Measurements from ENCODE around the gene LIPK.

Gene LIPK

GRCh38 chr10:88755753-88756152, 49.7 kb downstream of the LIPK start:
- TF ChIP-seq, protein P1, sequence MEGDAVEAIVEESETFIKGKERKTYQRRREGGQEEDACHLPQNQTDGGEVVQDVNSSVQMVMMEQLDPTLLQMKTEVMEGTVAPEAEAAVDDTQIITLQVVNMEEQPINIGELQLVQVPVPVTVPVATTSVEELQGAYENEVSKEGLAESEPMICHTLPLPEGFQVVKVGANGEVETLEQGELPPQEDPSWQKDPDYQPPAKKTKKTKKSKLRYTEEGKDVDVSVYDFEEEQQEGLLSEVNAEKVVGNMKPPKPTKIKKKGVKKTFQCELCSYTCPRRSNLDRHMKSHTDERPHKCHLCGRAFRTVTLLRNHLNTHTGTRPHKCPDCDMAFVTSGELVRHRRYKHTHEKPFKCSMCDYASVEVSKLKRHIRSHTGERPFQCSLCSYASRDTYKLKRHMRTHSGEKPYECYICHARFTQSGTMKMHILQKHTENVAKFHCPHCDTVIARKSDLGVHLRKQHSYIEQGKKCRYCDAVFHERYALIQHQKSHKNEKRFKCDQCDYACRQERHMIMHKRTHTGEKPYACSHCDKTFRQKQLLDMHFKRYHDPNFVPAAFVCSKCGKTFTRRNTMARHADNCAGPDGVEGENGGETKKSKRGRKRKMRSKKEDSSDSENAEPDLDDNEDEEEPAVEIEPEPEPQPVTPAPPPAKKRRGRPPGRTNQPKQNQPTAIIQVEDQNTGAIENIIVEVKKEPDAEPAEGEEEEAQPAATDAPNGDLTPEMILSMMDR (conservative IDR thresholded peaks at IDR 0.05; ENCODE audit: control insufficient read depth, insufficient read depth, low read depth, low read length): no peak
- H3K4me3 ChIP-seq (ENCODE audit: control insufficient read depth, low read depth, low read length): no peak overlapping the region
- DNase-seq (ENCODE audit: low read depth): no peak

DNA sequence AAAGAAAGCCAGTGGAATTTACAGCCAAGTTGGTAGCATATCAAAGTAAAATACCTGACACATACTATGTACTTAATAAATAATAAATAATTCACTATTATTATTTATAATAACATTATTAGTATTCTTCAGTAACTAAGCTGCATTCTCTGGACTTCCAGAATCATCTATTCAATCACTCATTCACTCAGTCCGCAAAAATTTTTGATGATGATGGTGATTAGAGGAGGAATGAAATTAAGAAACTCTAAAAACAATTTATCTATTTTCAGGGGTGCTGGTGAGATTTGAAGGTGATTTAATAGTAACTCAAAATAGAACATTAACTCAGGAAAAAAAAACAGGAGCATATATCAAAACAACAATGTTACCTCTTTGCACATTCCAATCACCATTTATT, 50.6 kb downstream of the LIPK start:
- TF ChIP-seq, protein P1 (conservative IDR thresholded peaks at IDR 0.05; ENCODE audit: control insufficient read depth, insufficient read depth, low read depth, low read length): no peak
- no peak for DNase-seq (ENCODE audit: low read depth)
- H3K4me3 ChIP-seq (ENCODE audit: control insufficient read depth, low read depth, low read length): no peak overlapping the region

- TF ChIP-seq, protein P1 (conservative IDR thresholded peaks at IDR 0.05; ENCODE audit: control insufficient read depth, insufficient read depth, low read depth, low read length): no peak
- H3K4me3 ChIP-seq (ENCODE audit: control insufficient read depth, low read depth, low read length): no peak within 1 kb of the TSS
- DNase-seq (ENCODE audit: low read depth): peak; percentile 7
Measured at GRCh38 chr10:88759366-88760101, 53.5 kb downstream of the LIPK start, which contains the start of gene LIPN. LIPN (plus strand) TSS chr10:88760020; CDS start chr10:88761406, 1,386 bp downstream.

DNA sequence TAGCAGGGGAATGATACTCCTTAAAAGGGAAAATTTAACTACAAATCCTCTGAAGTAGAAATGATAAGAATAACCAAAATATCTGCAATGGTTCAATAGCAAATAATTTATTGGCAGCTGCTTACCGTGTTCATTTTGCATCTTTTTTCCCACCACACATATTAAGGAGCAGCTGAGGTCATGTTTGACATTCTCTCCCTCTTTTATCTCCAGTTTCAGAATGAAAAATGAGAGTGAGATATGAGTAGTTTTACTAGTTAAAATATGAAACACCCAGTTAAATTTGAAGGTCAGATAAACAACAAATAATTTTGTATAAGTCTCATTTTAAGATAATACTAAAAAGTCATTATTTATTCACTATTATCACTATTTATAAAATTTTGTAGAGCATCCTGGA, 56.9 kb downstream of the LIPK start:
- DNase-seq (ENCODE audit: low read depth): no peak
- TF ChIP-seq, protein P1 (conservative IDR thresholded peaks at IDR 0.05; ENCODE audit: control insufficient read depth, insufficient read depth, low read depth, low read length): no peak

GRCh38 chr10:88763441-88763840, 57.4 kb downstream of the LIPK start:
- no peak overlapping the region for H3K4me3 ChIP-seq (ENCODE audit: control insufficient read depth, low read depth, low read length)
- no peak for DNase-seq (ENCODE audit: low read depth)
- TF ChIP-seq, protein P1 (conservative IDR thresholded peaks at IDR 0.05; ENCODE audit: control insufficient read depth, insufficient read depth, low read depth, low read length): no peak

More for the DNA sequence above, 56.9 kb downstream of the LIPK start:
- H3K4me3 ChIP-seq (ENCODE audit: control insufficient read depth, low read depth, low read length): no peak overlapping the region

DNA sequence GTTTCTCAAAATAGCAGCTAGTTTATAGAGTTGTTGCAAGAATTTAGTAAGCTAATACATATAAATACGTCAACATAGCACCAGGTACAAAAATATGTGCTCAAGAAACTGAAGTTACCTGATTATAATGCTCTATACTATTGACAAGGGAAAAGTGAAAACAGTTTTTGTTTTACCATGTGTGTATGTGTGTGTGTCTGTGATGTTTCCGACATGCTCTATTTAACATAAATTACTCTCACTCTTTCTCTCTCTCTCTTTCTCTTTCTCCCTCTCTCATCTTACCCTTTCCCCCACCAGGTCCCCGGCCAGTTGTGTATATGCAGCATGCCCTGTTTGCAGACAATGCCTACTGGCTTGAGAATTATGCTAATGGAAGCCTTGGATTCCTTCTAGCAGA, 58.1 kb downstream of the LIPK start:
- no peak for DNase-seq (ENCODE audit: low read depth)
- TF ChIP-seq, protein P1 (conservative IDR thresholded peaks at IDR 0.05; ENCODE audit: control insufficient read depth, insufficient read depth, low read depth, low read length): no peak

More for the DNA sequence above, 58.1 kb downstream of the LIPK start:
- no peak overlapping the region for H3K4me3 ChIP-seq (ENCODE audit: control insufficient read depth, low read depth, low read length)

Measured in fibroblast of mammary gland (primary cell).